HL-60/S4 treated with retinoic acid at 250 ng/mL for 4 days and 3 days (cell line): Measurements from ENCODE around the gene FZD7.

Experiments
- in situ Hi-C: fragments of 300-500 bp; cut with MboI; formaldehyde crosslinking; loops from 2 replicates; pipeline ENCODE4 v1.7.0; 2022; ENCODE audit warnings: low sequenced_read_pairs

The FZD7 gene

DNA sequence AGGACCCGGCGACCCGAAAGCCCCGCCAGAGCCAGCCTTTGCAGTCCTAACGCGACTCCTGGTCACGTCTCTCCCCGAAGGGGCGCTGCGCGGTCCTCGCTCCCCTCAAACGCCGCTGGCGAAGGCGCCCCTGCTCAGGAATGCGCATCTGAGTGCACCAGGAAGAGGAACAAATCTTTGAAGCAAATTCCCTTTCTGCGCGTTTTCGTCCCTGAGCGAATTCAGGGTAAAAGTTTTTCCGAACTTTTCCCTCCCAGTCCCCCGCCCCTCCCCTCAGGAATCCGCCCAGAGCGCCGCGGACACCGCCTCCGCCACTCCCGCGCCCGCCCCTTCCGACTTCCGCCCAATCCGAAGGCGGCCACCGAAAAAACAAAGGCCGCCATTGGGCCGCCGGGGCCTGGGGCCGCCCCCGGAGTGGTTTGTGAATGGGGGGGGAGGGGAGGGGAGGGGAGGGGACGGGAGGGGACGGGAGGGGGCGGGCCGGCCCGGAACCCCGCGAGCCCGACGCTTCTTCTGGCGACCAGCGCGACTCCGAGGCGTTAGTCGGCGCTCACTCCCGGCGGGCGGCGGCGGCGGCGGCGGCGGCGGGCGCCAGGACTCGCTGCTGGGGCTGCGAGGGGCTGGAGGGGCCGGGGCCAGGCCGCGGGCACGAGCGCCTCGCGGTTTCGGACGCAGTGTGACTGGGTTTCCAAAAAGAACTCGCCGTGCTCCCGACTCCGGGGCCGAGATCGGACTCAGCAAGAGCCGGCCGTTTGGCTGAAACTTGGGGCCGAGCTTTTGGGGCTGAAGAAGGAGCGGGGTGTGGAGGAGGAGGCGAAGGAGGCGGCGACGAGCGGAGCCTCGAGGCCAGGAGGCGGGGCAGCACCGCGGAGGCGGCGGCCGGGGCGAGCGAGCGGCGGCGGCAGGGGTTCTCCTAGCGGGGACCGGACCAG, at the start of gene FZD7:
FZD7 (plus strand) TSS at position 539 of the 932 bp plus-strand sequence. CDS start 793 bp downstream, outside the sequence.
- in situ Hi-C loops: no loop called here

GRCh38 chr2:201984333-201984732, 49.3 kb upstream of the FZD7 start:
- in situ Hi-C loops: no loop called here

DNA sequence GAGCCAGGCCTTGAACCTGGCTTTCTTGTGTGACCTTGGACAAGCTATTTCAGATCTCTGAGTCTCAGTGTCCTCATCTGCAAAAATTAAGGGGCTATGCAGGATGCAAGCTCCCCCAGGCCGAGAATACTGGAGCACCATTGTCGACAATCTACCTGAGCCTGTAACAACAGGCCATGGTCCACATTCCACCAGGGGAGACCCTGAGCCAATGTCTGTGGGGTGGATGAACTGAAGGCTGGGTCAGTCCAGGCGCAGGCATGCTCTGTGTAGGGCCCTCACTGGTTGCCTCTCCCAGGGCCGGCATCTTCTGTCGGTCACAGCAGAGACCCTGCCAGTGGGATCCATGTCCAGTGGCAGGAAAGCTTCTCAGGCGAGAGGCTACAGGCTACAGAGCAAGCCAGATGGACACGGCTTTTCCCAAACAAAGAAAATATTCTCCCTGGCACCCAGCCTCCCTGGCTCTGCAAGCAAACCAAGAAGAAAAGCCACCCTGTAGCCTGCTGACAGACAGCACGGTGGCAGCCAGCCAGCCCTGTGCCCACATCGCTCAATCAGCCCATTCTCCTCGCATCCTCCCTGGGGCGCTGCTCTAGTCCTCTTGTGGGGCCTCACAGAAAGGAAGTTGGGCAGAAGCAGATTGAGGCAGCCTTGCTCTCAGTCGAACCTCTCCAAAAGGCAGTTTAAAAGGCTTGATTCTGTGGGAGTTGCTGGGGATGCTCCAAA, 48.7 kb upstream of the FZD7 start:
- in situ Hi-C loops: no loop called here

DNA sequence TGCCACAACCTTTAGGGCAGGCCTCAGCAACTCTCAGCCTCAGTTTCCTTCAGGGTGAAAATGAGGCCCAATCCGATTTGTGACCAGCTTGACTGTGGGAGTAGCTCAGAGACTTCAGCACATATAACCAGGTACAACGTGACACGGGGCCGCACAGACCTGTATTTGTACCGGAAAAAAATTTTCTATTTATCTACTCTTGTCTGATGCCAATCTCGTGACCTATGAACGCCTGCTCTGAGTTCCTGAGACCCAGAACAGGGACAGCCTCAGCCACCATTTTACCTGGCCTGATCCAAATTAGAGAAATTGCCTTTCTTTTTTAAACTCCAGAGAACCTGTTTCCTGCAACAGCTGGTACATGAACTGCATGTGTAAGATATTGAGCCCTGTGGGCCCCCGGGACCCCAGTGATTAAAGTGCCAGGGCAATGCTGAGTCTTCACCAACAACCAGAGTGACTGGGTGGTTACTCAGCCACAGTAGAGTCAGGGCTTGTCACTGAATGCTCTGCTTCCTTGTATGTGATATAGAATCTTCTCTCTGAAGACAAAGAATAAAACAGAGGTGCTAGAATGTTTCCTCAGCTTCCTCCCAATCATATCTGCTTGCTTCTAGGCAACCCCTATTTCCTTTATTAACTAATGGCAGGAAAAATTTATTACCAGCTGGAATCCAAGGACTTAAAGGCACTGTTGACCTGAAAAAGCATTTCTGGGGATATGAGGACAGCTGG, 47.8 kb upstream of the FZD7 start:
- in situ Hi-C loops: no loop called here

DNA sequence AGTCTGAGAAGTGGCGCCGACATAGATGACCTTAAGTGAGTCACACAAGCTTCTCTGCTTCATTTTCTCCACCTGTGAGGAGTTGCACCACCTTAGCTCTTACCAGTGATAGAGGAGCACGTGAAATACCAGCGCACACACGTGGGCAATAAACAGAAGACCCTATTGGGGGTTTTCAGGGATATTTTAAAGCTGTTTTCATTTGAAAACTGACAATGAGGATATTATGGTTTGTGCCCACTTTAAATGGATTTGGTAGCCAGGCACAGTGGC, 47.3 kb upstream of the FZD7 start:
- in situ Hi-C loops: no loop called here

DNA sequence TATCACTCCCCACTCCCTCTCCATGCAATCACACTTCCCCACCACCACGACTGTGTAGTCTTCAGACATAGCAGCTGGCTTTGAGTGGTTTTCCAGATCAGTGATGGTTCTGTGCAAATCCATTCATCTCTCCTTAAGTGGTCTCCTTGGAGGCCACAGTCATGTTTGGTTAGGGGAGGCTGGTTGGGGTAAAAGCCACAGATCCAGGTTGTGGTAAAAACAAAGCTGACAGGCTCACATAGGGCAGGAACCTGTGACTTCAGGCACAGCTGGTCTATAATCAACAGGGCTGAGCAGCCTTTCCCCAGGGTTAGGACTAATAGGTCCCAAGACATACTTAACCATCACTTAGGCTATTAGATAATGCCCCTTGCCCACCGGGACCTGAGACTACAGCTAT, 46.2 kb upstream of the FZD7 start:
- in situ Hi-C loops: no loop called here

- in situ Hi-C loops: no loop called here
Measured at GRCh38 chr2:201990069-201990468, 43.6 kb upstream of the FZD7 start.

GRCh38 chr2:201992960-201993359, 40.7 kb upstream of the FZD7 start:
- in situ Hi-C loops: no loop called here

DNA sequence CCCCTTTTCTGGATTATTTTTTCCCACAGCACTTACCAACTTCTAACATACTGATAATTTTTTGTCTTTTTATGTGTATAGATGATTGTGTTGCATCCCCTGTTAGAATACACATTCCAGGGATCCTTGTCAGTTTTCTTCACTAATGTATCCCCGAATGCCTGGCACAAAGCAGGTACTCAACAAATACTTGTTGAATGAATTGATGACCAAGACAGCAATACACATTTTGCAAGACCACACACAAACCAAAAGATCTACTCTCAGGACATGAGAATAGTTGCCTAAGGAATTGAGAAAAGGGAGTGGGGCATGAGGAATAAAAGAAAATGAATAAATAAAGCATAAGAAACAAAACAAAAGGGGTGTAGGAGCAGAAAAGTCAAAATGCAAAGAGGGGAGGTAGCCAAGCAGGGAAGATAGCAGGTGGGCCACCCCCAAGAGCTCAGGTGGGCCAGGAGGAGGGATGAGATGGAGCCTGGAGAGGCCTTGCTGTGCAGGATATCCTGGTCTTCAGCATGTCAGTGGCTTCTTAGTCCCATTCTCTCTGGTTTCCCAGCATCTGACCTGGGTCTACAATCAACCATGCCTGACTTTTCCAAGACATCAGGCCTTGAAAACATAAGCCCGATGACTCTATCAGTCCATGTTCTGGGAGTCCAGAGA, 38.5 kb upstream of the FZD7 start:
- in situ Hi-C loops: no loop called here

DNA sequence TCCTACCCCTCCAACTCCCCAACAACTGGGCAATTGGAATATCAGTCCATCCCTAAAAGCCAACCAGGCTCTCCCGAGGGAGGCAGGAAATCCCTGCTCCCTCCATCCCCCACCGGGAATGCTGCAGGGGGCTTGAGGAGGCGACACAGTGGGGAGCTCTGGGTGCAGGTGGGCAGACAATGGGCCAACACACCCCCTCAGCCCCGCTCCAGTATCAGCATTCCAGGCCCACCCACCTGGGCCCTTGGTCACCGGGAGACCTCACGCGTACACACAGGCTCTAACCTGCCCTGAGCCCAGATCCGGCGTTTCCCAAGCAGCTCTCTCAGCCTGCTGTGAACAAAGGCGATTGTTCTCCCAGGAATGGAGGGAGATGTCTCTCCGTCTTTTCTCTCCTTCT, 37.6 kb upstream of the FZD7 start:
- in situ Hi-C loops: no loop called here

- in situ Hi-C loops: no loop called here
Measured at GRCh38 chr2:201996679-201997314, 36.9 kb upstream of the FZD7 start.

DNA sequence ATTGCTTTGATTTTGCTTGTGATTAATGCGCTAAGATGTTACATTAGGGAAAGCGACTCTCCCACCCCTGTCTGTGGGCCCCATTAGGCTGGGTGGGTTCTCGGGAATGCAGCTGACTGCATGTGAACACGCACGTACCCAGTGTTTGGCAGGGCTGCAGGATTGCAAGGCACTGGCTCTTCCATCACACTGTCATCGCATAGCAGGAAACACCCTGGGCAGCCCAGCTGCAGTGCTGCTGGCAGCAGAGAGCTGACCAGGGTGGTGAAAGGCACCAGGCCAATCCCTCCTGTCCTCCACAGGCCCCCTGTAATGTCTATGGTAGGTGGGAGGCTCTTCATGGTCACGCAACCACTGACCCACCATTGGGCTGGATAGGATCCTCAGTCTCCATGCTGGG, 34.4 kb upstream of the FZD7 start:
- in situ Hi-C loops: no loop called here

- in situ Hi-C loops: no loop called here
Measured at GRCh38 chr2:202001826-202002225, 31.8 kb upstream of the FZD7 start.

DNA sequence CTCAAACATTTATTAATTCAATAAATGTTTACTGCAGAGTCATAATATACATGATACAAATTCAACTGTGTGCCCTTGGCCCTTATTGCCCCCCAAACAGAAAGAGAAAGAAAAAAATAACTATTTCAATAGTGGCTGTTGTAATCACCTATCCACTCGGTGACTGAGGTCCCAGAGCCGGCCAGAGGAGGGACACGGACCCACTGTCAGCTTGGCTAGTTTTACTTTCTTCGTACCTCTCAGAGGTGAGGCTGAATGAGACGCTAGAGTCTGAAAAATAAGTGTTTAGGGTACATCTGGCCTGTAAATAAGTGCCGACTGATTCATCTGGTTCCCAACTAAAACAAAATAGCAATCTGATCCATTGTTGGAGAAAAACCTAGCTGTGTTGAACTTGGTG, 31.3 kb upstream of the FZD7 start:
- in situ Hi-C loops: no loop called here

DNA sequence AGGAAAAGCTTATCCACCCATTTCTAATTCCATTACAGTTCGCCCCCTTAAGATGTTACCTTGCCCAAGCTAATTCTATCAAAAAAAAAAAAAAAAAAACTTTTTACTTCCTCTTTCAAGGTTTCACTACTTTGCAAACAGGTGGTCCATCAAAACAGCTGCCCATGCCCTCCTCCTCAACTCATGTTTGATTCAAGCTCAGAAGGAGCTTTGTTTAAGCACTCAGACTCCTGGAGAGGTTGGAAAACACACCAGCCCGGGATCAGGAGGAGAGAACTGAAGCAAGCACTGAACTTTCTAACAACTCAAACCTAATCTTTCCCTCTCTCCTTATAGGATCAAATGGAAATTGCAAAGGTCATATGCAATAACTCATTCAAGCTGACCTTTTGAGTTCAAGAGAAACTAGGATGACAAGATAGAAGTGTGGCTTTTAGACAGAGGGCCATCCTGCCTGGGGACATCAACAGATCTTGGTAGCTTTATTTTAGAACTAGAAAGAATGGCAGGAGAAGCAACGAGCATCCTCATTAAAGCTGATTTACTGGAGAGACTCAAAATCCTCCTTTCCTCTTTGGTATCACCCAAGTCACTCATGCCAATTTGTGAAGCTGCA, 28.3 kb upstream of the FZD7 start:
- in situ Hi-C loops: no loop called here

DNA sequence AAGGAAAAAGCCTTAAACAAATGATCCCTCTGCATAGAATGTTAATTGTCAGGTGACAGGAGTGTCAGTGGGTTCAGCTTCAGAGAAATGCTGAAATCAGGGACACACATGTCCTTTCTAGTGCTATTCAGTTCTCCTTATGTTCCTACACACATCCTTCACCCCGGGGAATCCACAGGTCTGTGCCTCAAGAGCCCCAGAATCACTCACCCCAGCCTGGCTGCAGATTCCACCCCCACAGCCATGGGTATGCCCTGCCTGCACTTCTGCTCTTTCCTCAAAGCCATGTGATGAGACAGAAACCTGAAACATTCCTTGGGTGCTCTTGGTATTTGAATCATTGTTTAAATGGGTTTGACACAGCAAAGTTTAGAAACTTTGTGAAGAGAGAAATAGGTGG, 27.4 kb upstream of the FZD7 start:
- in situ Hi-C loops: no loop called here

DNA sequence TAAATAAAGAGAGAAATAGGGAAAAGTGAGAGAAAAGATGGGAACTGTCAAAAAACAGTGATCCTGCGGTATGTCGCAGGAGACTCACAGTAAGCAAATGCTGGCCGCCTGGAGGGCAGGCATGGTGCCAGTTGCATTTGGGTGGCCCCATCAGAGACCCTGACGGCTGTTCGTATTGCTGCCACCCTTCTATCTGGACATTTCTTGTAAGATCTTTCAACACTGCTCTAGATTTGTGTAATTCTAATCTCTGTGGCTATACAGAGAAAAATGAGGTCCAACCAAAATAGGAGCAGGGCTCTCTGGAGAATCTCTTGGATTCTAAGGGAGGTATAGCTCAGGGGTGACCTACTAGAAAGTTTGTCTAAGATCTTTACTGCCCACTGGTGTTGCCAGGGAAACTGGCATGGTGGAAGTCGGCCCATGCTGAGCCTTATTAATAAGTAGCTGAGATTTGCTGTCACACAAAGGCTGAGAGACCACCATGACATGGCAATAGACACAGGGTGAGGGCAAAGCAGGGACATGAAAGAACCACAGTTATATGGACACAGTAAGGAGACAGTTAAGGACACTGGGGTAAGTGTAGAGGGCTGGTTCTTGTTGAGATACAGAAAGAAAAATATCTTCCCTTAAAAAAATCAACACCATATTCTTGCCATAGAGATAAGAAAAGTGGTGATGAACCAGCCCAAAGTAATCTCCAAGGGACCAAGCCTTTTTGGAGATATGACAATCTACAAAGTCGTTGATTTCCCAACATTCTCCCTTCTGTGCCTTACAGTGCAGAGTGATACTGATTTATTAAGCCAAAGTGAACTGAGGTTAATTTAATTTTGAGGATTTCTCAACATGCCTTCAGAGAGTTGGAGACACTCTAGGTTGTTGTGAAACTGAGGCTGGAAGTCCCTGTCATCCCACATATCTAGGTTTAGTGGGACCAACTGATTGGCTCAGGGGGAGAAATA, 26.4 kb upstream of the FZD7 start:
- in situ Hi-C loops: no loop called here

DNA sequence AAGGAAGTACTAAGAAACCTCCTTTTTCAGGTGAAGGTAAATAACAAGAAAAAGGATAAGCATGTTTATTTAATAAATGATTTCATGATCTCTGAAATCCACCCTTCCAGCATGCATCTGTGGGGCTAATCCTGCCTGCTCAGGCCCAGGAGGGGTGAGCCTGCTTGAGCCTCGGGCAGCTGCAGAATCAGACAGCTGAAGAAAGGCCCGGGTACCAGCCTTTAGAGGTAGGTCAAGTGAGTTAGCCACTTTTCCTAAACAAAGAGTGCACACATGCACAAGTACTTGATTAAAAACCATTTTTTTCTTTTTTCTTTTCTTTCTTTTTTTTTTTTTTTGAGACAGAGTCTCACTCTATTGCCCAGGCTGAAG, 25.7 kb upstream of the FZD7 start:
- in situ Hi-C loops: no loop called here

DNA sequence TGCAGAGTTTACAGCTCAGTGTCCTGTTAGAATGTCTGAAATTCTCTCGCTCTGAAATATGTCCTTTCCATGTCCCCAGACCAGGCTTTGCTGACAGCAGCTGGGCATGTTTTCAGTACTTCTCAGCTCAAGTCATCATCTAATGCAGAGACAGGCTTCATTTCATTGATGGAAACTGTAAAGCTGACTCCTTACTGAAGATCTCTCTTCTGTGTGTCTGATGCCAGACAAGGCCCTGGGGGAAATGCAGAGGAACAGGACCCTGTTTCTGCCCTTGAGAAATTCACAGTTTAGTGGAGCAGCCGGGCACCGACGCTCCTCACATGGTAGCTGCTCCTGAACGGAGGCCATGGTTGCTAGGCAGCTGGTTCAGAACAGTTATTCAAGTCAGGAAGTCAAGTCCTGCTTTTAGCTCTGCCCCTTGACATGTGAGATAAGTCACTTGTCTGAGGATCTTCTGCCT, 24.6 kb upstream of the FZD7 start:
- in situ Hi-C loops: no loop called here
